Adrenal gland (tissue), 5 donors: ENCODE measurements around the gene FAHD1.

ENCODE experiments used
- POLR2A ChIP-seq, 2 donors: fragments of 450-650 bp; IDR thresholded peaks; one replicate each; pipeline ENCODE4 v1.6.1; 2017; ENCODE audit warnings: antibody characterized with exemption in 2 of 2, mild to moderate bottlenecking in 2 of 2, moderate library complexity in 1 of 2
- TF ChIP-seq, protein P1 (sequence below), 6 experiments: fragments of 450-650 bp in 4 of 6; fragments of 200-600 bp in 2 of 6; sonication (generic) in 1 of 6; IDR thresholded peaks; 1 replicate in 5 of 6; 2 replicates in 1 of 6; pipeline versions ENCODE4 v1.5.1 to v1.8.0; 2016 to 2021; ENCODE audit warnings: antibody characterized with exemption in 6 of 6, mild to moderate bottlenecking in 2 of 6, moderate library complexity in 1 of 6
- donor health status: DM: no; HTN: no; CAD: no.

- TF ChIP-seq POLR2A (IDR thresholded peaks at IDR 0.05), result no peak
- TF ChIP-seq, protein P1, sequence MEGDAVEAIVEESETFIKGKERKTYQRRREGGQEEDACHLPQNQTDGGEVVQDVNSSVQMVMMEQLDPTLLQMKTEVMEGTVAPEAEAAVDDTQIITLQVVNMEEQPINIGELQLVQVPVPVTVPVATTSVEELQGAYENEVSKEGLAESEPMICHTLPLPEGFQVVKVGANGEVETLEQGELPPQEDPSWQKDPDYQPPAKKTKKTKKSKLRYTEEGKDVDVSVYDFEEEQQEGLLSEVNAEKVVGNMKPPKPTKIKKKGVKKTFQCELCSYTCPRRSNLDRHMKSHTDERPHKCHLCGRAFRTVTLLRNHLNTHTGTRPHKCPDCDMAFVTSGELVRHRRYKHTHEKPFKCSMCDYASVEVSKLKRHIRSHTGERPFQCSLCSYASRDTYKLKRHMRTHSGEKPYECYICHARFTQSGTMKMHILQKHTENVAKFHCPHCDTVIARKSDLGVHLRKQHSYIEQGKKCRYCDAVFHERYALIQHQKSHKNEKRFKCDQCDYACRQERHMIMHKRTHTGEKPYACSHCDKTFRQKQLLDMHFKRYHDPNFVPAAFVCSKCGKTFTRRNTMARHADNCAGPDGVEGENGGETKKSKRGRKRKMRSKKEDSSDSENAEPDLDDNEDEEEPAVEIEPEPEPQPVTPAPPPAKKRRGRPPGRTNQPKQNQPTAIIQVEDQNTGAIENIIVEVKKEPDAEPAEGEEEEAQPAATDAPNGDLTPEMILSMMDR (IDR thresholded peaks at IDR 0.05), result no peak
Measured at GRCh38 chr16:1794221-1794871, 32.7 kb upstream of the FAHD1 start.
